Pancreas (tissue), 10 donors: ENCODE results near the gene ANTKMT. TPM values are rescaled to one million over a fixed set of nuclear protein-coding genes. Genes with fewer than 3 reads are reported as not detected.

Experiments
- ATAC-seq, 4 donors: fragments of 200-7000 bp; cut with Tn5 transposase; one replicate each; pipeline versions ENCODE4 v1.8.0 to v1.9.1; 2020; ENCODE audit warnings: mild to moderate bottlenecking in 4 of 4, moderate library complexity in 4 of 4
- DNase-seq, 6 donors: peaks; one replicate each; pipeline ENCODE4 v3.0.0-alpha.2; 2020
- FAIRE-seq: peaks from 2 replicates; lab custom pipeline; 2012; peaks lifted over from hg19 to GRCh38; lab: Jason Lieb, UNC
- H3K27ac ChIP-seq, 4 donors: fragments of 200-600 bp; sonication (generic); 1 replicate in 3 of 4; 2 replicates in 1 of 4; pipeline versions ENCODE4 v1.5.0 to v1.8.0; 2020
- H3K27me3 ChIP-seq, 4 donors: fragments of 200-600 bp; one replicate each; pipeline ENCODE4 v1.8.0; 2021
- H3K36me3 ChIP-seq, 3 donors: fragments of 200-600 bp; sonication (generic) in 1 of 3; one replicate each; pipeline versions ENCODE4 v1.5.0 to v1.8.0; 2020 to 2021
- H3K4me1 ChIP-seq, 3 donors: fragments of 200-600 bp; one replicate each; pipeline ENCODE4 v1.8.0; 2021
- H3K4me3 ChIP-seq, 4 donors: fragments of 200-600 bp; sonication (generic) in 2 of 4; one replicate each; pipeline versions ENCODE4 v1.5.0 to v1.8.0; 2020 to 2021
- H3K9me3 ChIP-seq, 4 donors: fragments of 200-600 bp; one replicate each; pipeline ENCODE4 v1.8.0; 2021
- CTCF ChIP-seq, 4 donors: fragments of 200-600 bp; sonication (generic) in 3 of 4; IDR thresholded peaks; one replicate each; pipeline versions ENCODE4 v1.5.0 to v1.8.0; 2021; ENCODE audit warnings: antibody characterized with exemption in 4 of 4
- WGBS, 2 donors: extraction: QIAGEN DNeasy Blood & Tissue Kit; methylation state at CpG; one replicate each; pipeline ENCODE4 v1.1.7; 2013; 5-methylcytosine and 5-hydroxymethylcytosine counted together
- intact Hi-C, 3 donors: fragments of 100-400 bp; cut with DNase I; formaldehyde crosslinking; loops; one replicate each; pipeline versions ENCODE4 v1.11.1 to v1.14.2; 2022
- polyA plus RNA-seq, 2 donors: library from polyadenylated mRNA; stranded (reverse); fragments of 200-250 nt; gene quantifications; one replicate each; pipeline ENCODE4 v1.2.3, GENCODE V29; 2013
- total RNA-seq, 6 donors: library from RNA; stranded (reverse); fragmentation: NEBNext Ultra II Directional in 4 of 6; extraction: Animal tissue kit (Norgen Biotek cat#: 25700) in 4 of 6; gene quantifications; one replicate each; pipeline versions ENCODE4 v1.2.1 to v1.2.4, GENCODE V29; 2021 to 2023
- donor health status: healthy with polysubstance abuse.
- donor health status: DM: no; HTN: no; CAD: no; lungs with moderate emphysema.
- donor health status: DM: no; HTN: no; CAD: no.
- donor health status: control.
- donor health status: control.
- donor health status: Bipolar disorder and iron deficiency.
- donor health status: DM: yes; HTN: yes; CAD: no.
- donor health status: DM: no; HTN: no; CAD: no.
- donor health status: DM: no; HTN: no; CAD: no.
- donor health status: DM: yes; HTN: yes; CAD: no.

ANTKMT gene
- total and polyA plus RNA-seq, 8 donors: 12.2 to 41.7 (median 22.1) TPM

GRCh38 chr16:678858-679813 is 41.8 kb upstream of the ANTKMT start:
- H3K4me1 ChIP-seq: peaks cover 9 to 21% (median 21%) of the 10 kb centered on the region in 3 donors
- DNase-seq (peak; percentile 81 to 89 (median 84)), ATAC-seq (peak; percentile 41 to 59 (median 48)), FAIRE-seq (no peak)
- H3K4me3 ChIP-seq: peak overlapping the region; percentile 4 to 75 (median 34)
- no peak for TF ChIP-seq CTCF (IDR thresholded peaks at IDR 0.05)
- intact Hi-C loops: no loop called here
- H3K27ac ChIP-seq: peak overlapping the region; percentile 68 to 78 (median 74)
- no peaks in the 10 kb centered on the region for H3K27me3 ChIP-seq
- WGBS, 2 donors: 28 to 30% methylated on average over 43 to 52 of the region's 52 CpGs
- H3K9me3 ChIP-seq: no peaks in the 10 kb centered on the region
- peaks cover 0 to 14% (median 13%) of the 10 kb centered on the region in 3 donors for H3K36me3 ChIP-seq

GRCh38 chr16:679814-680624 is 40.9 kb upstream of the ANTKMT start, which contains the start of gene STUB1:
TSS of gene STUB1 (plus strand) at chr16:680410. CDS start at chr16:680526, 116 bp downstream.
- TF ChIP-seq CTCF (IDR thresholded peaks at IDR 0.05): no peak
- H3K4me1 ChIP-seq: peaks cover 9 to 25% (median 24%) of the 10 kb centered on the region in 3 donors
- intact Hi-C loops: no loop called here
- H3K27ac ChIP-seq: peak within 1 kb of the TSS; percentile 74 to 87 (median 82)
- peaks cover 0 to 14% (median 13%) of the 10 kb centered on the region in 3 donors for H3K36me3 ChIP-seq
- no peaks in the 10 kb centered on the region for H3K9me3 ChIP-seq
- peak; percentile 63 to 82 (median 72) for ATAC-seq
- H3K27me3 ChIP-seq: no peaks in the 10 kb centered on the region
- H3K4me3 ChIP-seq: peak within 1 kb of the TSS; percentile 51 to 93 (median 74)
- 0 to 1% methylated on average over 29 to 91 of the region's 91 CpGs for WGBS, 2 donors
- no peak for FAIRE-seq
- DNase-seq: peak; percentile 78 to 94 (median 88)

GRCh38 chr16:680625-680945 is 40.4 kb upstream of the ANTKMT start:
- H3K9me3 ChIP-seq: no peaks in the 10 kb centered on the region
- DNase-seq (no peak), ATAC-seq (no peak), FAIRE-seq (no peak)
- no peak for TF ChIP-seq CTCF (IDR thresholded peaks at IDR 0.05)
- H3K36me3 ChIP-seq: peaks cover 0 to 14% (median 13%) of the 10 kb centered on the region in 3 donors
- H3K27ac ChIP-seq: peak overlapping the region; percentile 74 to 87 (median 82)
- no peaks in the 10 kb centered on the region for H3K27me3 ChIP-seq
- H3K4me3 ChIP-seq: peak overlapping the region; percentile 51 to 93 (median 74)
- H3K4me1 ChIP-seq: peaks cover 9 to 29% (median 24%) of the 10 kb centered on the region in 3 donors
- 0 to 1% methylated on average over 26 to 38 of the region's 38 CpGs for WGBS, 2 donors
- intact Hi-C loops: no loop called here

- Histone ChIP-seq H3K27me3 (no peaks in the 10 kb centered on the region), H3K4me3 (peak overlapping the region; percentile 51 to 93 (median 74)), H3K9me3 (no peaks in the 10 kb centered on the region), H3K27ac (peak overlapping the region; percentile 74 to 87 (median 82)), H3K36me3 (peaks cover 0 to 14% (median 13%) of the 10 kb centered on the region in 3 donors), H3K4me1 (peaks cover 9 to 29% (median 24%) of the 10 kb centered on the region in 3 donors)
- FAIRE-seq (no peak), ATAC-seq (no peak), DNase-seq (peak in 3 of 6 donors; percentile 71 to 86 (median 85))
- TF ChIP-seq CTCF (IDR thresholded peaks at IDR 0.05): no peak
- intact Hi-C loops: no loop called here
- WGBS, 2 donors: 40 to 43% methylated on average over 44 of the region's 44 CpGs
Observed at GRCh38 chr16:680967-681745, 39.8 kb upstream of the ANTKMT start.
